ENCODE results near the gene LASP1. TPM values are rescaled to one million over a fixed set of nuclear protein-coding genes. Genes with fewer than 3 reads are reported as not detected.

The LASP1 gene
- polyA plus RNA-seq, 1 donor: 73.6 TPM

GRCh38 chr17:38870259-38871165, 654 bp downstream of the LASP1 start:
- DNase-seq (ENCODE audit: low read depth): peak; percentile 46

- no peak for DNase-seq (ENCODE audit: low read depth)
Observed at GRCh38 chr17:38871247-38872015, 1.6 kb downstream of the LASP1 start.

- no peak for DNase-seq (ENCODE audit: low read depth)
Observed at GRCh38 chr17:38872027-38872511, 2.2 kb downstream of the LASP1 start.

- DNase-seq (ENCODE audit: low read depth): no peak
Observed at GRCh38 chr17:38872671-38873385, 3.0 kb downstream of the LASP1 start.

- DNase-seq (ENCODE audit: low read depth): no peak
Observed at GRCh38 chr17:38873640-38874380, 4.0 kb downstream of the LASP1 start.

- DNase-seq (ENCODE audit: low read depth): no peak
Observed at GRCh38 chr17:38874505-38875400, 4.9 kb downstream of the LASP1 start.

- no peak for DNase-seq (ENCODE audit: low read depth)
Observed at GRCh38 chr17:38875477-38876075, 5.7 kb downstream of the LASP1 start.

- no peak for DNase-seq (ENCODE audit: low read depth)
Observed at GRCh38 chr17:38877130-38877851, 7.4 kb downstream of the LASP1 start.

GRCh38 chr17:38879878-38880665, 10.2 kb downstream of the LASP1 start:
- no peak for DNase-seq (ENCODE audit: low read depth)

GRCh38 chr17:38881600-38882191, 11.8 kb downstream of the LASP1 start:
- no peak for DNase-seq (ENCODE audit: low read depth)

GRCh38 chr17:38882870-38883269, 13.0 kb downstream of the LASP1 start:
- DNase-seq (ENCODE audit: low read depth): no peak

GRCh38 chr17:38883592-38884526, 14.0 kb downstream of the LASP1 start:
- no peak for DNase-seq (ENCODE audit: low read depth)

GRCh38 chr17:38885044-38885727, 15.3 kb downstream of the LASP1 start:
- no peak for DNase-seq (ENCODE audit: low read depth)

- DNase-seq (ENCODE audit: low read depth): no peak
Observed at GRCh38 chr17:38885728-38886642, 16.1 kb downstream of the LASP1 start.

GRCh38 chr17:38886643-38887010, 16.8 kb downstream of the LASP1 start:
- DNase-seq (ENCODE audit: low read depth): no peak
